Karpas-422 (cell line): Measurements from ENCODE around the gene WDR90. TPM values are rescaled to one million over a fixed set of nuclear protein-coding genes. Genes with fewer than 3 reads are reported as not detected.

Experiments used
- DNase-seq: peaks from one replicate; pipeline ENCODE4 v3.0.0-alpha.2; 2015
- H2AFZ ChIP-seq: fragments of 200-600 bp; sonication (generic); 2 replicates; pipeline ENCODE4 v1.6.1; 2014; ENCODE audit warnings: antibody characterized with exemption, low read length, mixed read lengths
- H3K27ac ChIP-seq: fragments of 200-600 bp; sonication (generic); 2 replicates; pipeline ENCODE4 v1.5.1; 2014; ENCODE audit warnings: mild to moderate bottlenecking, low read length, moderate library complexity
- H3K27me3 ChIP-seq: fragments of 200-600 bp; sonication (generic); 2 replicates; pipeline ENCODE4 v1.6.1; 2014; ENCODE audit warnings: low read length, mixed read lengths
- H3K36me3 ChIP-seq: fragments of 200-600 bp; sonication (generic); 2 replicates; pipeline ENCODE4 v1.6.1; 2014; ENCODE audit warnings: low read length, mixed read lengths; ENCODE audit not compliant: insufficient read depth
- H3K4me1 ChIP-seq: fragments of 200-600 bp; sonication (generic); 2 replicates; pipeline ENCODE4 v1.6.1; 2014; ENCODE audit warnings: mild to moderate bottlenecking, low read length, mixed read lengths
- H3K4me2 ChIP-seq: fragments of 200-600 bp; sonication (generic); 2 replicates; pipeline ENCODE4 v1.6.1; 2014; ENCODE audit warnings: low read length, low read depth, mild to moderate bottlenecking; ENCODE audit not compliant: poor library complexity, severe bottlenecking
- H3K4me3 ChIP-seq: fragments of 200-600 bp; sonication (generic); 2 replicates; pipeline ENCODE4 v1.5.1; 2014; ENCODE audit warnings: mild to moderate bottlenecking, antibody characterized with exemption, low read length, mixed read lengths
- H3K79me2 ChIP-seq: fragments of 200-600 bp; sonication (generic); 2 replicates; pipeline ENCODE4 v1.6.1; 2014; ENCODE audit warnings: mild to moderate bottlenecking, low read length, mixed read lengths
- H3K9ac ChIP-seq: fragments of 200-600 bp; sonication (generic); 2 replicates; pipeline ENCODE4 v1.6.0; 2014; ENCODE audit warnings: low read length
- H3K9me2 ChIP-seq: fragments of 200-600 bp; sonication (generic), shearing (Covaris generic); replicated peaks from 2 replicates; pipeline ENCODE4 v1.6.0; 2014; ENCODE audit warnings: mild to moderate bottlenecking, low read length, moderate library complexity; ENCODE audit not compliant: insufficient read depth
- H3K9me3 ChIP-seq: fragments of 300-700, 200-600 bp; sonication (generic); 2 replicates; pipeline ENCODE4 v1.6.1; 2014; ENCODE audit warnings: low read length, mixed read lengths
- H4K20me1 ChIP-seq: fragments of 200-600 bp; sonication (generic); 2 replicates; pipeline ENCODE4 v1.6.1; 2014; ENCODE audit warnings: mild to moderate bottlenecking, antibody characterized with exemption, low read length, low read depth; ENCODE audit not compliant: insufficient read depth
- total RNA-seq: library from RNA; depleted of rRNA; stranded (reverse); fragments of >200 nt; shearing (Covaris generic); gene quantifications from 2 replicates; pipeline ENCODE4 v1.2.3, GENCODE V29; 2014; ENCODE audit warnings: low replicate concordance

Gene WDR90
- total RNA-seq, 1 experiment from 2014 or later = 37.2 TPM

DNA sequence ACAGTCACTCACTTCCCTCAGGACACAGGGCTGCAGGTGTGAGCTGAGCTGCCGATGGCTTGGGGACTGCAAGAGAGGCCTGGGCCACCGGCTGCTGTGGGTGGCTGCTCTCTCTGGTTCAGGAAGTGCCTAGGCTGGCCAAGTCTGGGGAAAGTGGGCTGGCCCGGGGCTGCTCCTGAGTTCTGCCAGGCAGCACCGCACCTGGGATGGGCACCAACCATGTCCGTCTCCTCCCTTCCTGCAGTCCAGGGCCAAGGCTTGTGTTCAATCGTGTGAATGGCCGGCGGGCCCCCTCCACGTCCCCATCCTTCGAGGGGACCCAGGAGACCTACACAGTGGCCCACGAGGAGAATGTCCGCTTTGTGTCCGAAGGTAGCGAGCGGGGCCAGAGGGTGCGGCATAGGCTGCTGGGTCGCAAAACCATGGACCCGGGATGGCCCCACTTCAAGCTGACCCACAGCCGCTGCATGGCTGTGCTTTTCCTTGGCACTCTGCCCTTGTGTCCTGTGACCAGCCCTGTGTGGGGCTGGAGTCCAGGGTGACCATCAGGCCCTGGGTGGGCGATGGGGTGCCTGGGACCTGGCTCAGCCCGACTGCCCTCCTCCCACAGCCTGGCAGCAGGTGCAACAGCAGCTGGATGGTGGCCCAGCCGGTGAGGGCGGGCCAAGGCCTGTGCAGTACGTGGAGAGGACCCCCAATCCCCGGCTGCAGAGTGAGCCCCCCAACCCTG lies 1.8 kb upstream of the WDR90 start:
- H3K36me3 ChIP-seq = peaks cover 3% of the 10 kb centered on the region; the same call in 1 of the 2 replicates
- H3K27me3 ChIP-seq = no peaks in the 10 kb centered on the region
- H3K4me3 ChIP-seq = peak overlapping the region; percentile 96
- H3K9me2 ChIP-seq = no peaks in the 10 kb centered on the region
- no peaks in the 10 kb centered on the region for H3K9me3 ChIP-seq
- H3K27ac ChIP-seq = peak overlapping the region; percentile 80
- peaks cover 75% of the 10 kb centered on the region for H3K4me1 ChIP-seq
- H3K79me2 ChIP-seq = peaks cover 62% of the 10 kb centered on the region
- peak; percentile 68 for DNase-seq
- H4K20me1 ChIP-seq = peaks cover 26% of the 10 kb centered on the region; the same call in 1 of the 2 replicates
- H3K9ac ChIP-seq = peak overlapping the region; percentile 97
- peak overlapping the region; percentile 84 for H3K4me2 ChIP-seq
- no peak overlapping the region for H2AFZ ChIP-seq

DNA sequence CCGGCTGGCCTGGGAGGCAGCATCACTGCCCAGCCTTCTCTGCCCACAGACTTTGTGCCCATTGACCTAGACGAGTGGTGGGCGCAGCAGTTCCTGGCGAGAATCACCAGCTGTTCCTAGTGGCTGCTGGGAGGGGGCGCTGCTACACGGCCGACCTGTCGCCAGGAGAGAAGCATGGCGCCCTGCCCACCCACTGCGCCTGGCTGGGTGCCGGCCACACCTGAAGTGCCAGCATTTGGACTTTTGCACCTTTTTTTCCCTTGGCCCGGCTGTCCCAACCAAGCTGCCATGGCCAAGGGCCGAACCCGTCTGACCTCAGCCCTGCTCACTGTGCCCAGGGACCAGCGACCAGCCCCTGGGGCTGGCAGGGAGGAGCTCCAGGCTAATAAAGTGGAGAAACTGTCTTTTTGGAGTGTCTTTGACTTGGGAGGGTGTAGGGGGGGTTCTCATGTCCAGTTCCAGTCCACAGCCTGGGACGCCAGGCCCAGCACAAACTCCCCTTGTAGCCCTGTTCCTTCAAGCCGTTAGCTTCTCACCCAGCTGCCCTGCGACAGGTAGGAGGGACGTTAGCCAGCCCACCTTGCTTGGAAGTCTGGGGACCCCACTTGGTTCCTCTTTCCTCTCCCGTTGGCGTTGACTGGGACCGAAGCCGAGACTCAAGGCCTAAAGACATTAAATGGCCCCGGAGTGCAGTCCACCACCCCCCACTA lies 939 bp upstream of the WDR90 start:
- Histone ChIP-seq H3K9ac (peak overlapping the region; percentile 97), H3K27me3 (no peaks in the 10 kb centered on the region), H3K4me1 (peaks cover 70% of the 10 kb centered on the region), H3K4me2 (peak overlapping the region; percentile 84), H3K27ac (peak overlapping the region; percentile 80), H3K4me3 (peak overlapping the region; percentile 96), H3K79me2 (peaks cover 53% of the 10 kb centered on the region), H2AFZ (no peak overlapping the region), H3K36me3 (peaks cover 3% of the 10 kb centered on the region; the same call in 1 of the 2 replicates), H3K9me2 (no peaks in the 10 kb centered on the region), H4K20me1 (peaks cover 22% of the 10 kb centered on the region; the same call in 1 of the 2 replicates), H3K9me3 (no peaks in the 10 kb centered on the region)
- DNase-seq = peak; percentile 86

DNA sequence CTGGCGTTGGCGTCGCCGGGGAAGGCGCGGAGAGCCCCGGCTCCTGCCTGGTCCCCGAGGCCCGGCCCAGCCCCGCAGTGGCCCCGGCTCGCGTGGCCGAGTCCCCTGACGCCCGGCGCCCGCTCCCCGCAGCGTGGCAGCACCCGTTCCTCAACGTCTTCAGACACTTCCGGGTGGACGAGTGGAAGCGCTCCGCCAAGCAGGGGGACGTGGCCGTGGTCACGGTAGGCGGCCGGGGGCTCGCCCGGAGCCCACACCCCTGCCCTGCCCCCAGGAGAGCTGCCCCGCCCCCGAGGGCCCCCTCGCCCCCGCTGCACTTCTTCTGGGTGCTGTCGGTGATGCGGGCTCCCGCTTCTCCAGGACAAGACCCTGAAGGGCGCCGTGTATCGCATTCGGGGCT lies 466 bp downstream of the WDR90 start:
- DNase-seq = peak; percentile 71
- H3K4me2 ChIP-seq = peak overlapping the region; percentile 84
- peaks cover 22% of the 10 kb centered on the region; the same call in 1 of the 2 replicates for H4K20me1 ChIP-seq
- 0 out of 2 replicates have a peak, but pooled peaks cover 3% of the 10 kb centered on the region for H3K36me3 ChIP-seq
- H2AFZ ChIP-seq = no peak overlapping the region
- H3K4me3 ChIP-seq = peak overlapping the region; percentile 96
- H3K27ac ChIP-seq = peak overlapping the region; percentile 40; the same call in 1 of the 2 replicates
- H3K9me2 ChIP-seq = no peaks in the 10 kb centered on the region
- H3K79me2 ChIP-seq = peaks cover 39% of the 10 kb centered on the region
- H3K4me1 ChIP-seq = peaks cover 56% of the 10 kb centered on the region
- no peaks in the 10 kb centered on the region for H3K9me3 ChIP-seq
- H3K27me3 ChIP-seq = no peaks in the 10 kb centered on the region
- H3K9ac ChIP-seq = peak overlapping the region; percentile 97

DNA sequence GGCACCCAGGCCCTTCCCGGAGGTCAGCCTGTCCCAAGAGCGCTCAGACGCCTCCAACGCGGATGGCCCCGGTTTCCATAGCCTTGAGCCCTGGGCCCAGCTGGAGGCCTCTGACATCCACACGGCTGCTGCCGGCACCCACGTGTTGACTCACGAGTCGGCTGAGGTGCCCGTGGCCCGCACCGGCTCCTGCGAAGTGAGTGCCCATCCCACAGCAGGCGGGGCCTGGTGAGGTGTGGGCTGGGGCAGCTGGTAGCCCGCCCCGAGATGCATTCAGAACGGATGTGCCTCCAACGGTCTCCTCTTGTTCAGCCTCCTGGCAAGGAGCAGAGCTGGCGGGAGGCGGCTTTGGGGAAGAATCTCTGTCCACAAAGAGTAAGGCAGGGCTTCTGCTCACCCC lies 2.7 kb downstream of the WDR90 start:
- H3K9ac ChIP-seq = no peak overlapping the region
- no peak for DNase-seq
- no peaks in the 10 kb centered on the region for H3K9me3 ChIP-seq

DNA sequence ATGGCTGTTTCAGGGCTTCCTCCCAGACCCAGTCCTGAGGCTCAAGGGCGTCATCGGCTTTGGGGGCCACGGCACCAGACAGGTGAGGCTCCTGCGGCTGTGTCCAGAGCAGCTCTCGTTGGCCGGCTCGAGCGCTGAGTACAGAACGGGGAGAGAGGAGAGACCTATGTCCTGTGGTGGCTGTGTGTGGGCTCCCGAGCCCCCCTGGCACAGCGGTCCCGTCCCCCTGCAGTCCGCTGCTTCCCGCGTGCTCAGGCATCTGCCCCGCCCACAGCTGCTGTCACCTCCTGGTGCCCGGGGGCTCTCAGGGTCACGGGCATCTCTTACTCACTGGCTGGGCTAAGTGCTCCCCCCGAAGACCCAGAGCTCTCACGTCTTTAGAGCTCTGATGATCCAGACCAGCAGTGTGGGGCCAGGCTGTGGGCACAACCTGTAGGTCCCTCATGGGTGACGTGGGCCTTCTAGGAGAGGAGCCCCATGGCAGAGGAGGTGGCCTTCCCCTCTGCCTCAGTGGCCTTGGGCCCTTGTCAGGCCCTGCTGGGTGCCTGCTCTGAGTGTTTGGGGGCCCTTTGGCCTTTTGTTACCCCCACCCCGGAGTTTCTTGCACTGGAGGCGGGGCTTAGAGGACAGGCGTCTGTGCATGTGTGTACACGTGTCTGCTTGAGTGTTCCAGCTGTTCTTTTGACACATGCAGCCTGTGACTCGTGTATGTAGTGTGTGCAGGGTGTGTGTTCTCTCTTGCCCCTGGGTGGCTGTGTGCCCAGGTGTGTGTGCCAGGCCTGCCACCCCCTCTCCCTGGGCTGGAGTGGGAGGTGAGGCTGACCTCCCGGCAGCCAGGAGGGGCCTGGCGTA lies 3.5 kb downstream of the WDR90 start:
- Histone ChIP-seq H3K27ac (no peak overlapping the region), H3K4me1 (peaks cover 27% of the 10 kb centered on the region), H4K20me1 (peaks cover under 1% of the 10 kb centered on the region; the same call in 1 of the 2 replicates), H3K4me2 (no peak overlapping the region), H3K36me3 (no peaks in the 10 kb centered on the region), H3K4me3 (no peak overlapping the region), H3K9me2 (no peaks in the 10 kb centered on the region), H2AFZ (no peak overlapping the region), H3K79me2 (peaks cover 16% of the 10 kb centered on the region), H3K27me3 (no peaks in the 10 kb centered on the region), H3K9me3 (no peaks in the 10 kb centered on the region), H3K9ac (no peak overlapping the region)
- no peak for DNase-seq

More for the DNA sequence above, 2.7 kb downstream of the WDR90 start:
- Histone ChIP-seq H3K4me2 (no peak overlapping the region), H3K9me2 (no peaks in the 10 kb centered on the region), H3K79me2 (peaks cover 23% of the 10 kb centered on the region), H2AFZ (no peak overlapping the region), H3K27ac (no peak overlapping the region), H3K27me3 (no peaks in the 10 kb centered on the region), H3K4me3 (no peak overlapping the region), H4K20me1 (peaks cover 9% of the 10 kb centered on the region; the same call in 1 of the 2 replicates), H3K36me3 (no peaks in the 10 kb centered on the region), H3K4me1 (peaks cover 35% of the 10 kb centered on the region)

DNA sequence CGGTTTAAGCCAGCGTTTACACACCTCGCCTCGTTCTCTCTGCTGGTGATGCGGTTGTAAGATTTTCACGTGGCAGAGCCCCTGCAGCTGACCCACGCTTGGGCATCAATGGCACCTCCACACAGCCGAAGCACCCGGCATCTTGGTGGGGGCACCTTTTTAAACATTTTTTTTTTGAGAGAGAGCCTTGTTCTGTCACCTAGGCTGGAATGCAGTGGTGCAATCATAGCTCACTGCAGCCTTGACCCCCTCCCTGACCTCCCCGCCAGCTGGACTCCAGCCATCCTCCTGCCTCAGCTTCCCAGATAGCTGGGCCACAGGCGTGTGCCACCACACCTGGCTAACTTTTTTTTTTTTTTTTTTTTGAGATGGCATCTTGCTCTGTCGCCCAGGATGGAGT lies 4.9 kb downstream of the WDR90 start:
- Histone ChIP-seq H3K4me1 (peaks cover 13% of the 10 kb centered on the region), H3K9ac (no peak overlapping the region), H2AFZ (no peak overlapping the region), H3K4me2 (no peak overlapping the region), H3K9me3 (no peaks in the 10 kb centered on the region), H3K27ac (no peak overlapping the region), H3K9me2 (no peaks in the 10 kb centered on the region), H3K27me3 (no peaks in the 10 kb centered on the region), H4K20me1 (no peaks in the 10 kb centered on the region), H3K36me3 (no peaks in the 10 kb centered on the region), H3K79me2 (peaks cover 16% of the 10 kb centered on the region), H3K4me3 (no peak overlapping the region)
- DNase-seq = no peak

DNA sequence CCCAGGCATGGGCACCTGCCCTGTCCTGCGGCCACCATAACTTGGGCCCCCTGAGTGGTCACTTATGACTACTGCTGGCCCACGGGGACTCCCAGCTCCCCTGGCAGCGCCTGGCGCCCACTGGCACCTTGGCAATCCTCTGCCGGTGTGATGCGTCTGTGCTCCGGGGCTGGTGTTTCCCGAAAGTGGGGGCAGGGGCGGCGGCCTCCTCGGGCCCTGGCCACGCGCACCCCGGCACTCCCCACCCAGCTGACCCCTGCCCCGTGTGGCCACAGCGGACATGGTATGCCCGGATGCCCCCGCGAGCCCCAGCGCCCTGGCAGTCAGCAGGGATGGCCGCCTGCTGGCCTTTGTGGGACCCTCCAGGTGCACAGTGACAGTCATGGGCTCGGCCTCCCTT lies 8.3 kb downstream of the WDR90 start:
- peaks cover 13% of the 10 kb centered on the region for H3K4me1 ChIP-seq
- DNase-seq = no peak
- no peak overlapping the region for H3K9ac ChIP-seq
- no peak overlapping the region for H3K27ac ChIP-seq
- H3K9me2 ChIP-seq = no peaks in the 10 kb centered on the region
- H4K20me1 ChIP-seq = no peaks in the 10 kb centered on the region
- H3K4me3 ChIP-seq = no peak overlapping the region
- H3K79me2 ChIP-seq = 0 out of 2 replicates have a peak, but pooled peaks cover 3% of the 10 kb centered on the region
- H3K27me3 ChIP-seq = no peaks in the 10 kb centered on the region
- no peaks in the 10 kb centered on the region for H3K9me3 ChIP-seq
- H3K4me2 ChIP-seq = no peak overlapping the region
- H3K36me3 ChIP-seq = no peaks in the 10 kb centered on the region
- H2AFZ ChIP-seq = no peak overlapping the region
